Erythroblast (primary cell): Measurements from ENCODE around the gene ERAS.

Experiments used
- GATA1 ChIP-seq: IDR thresholded peaks from 2 replicates; pipeline ENCODE4 v1.6.1; 2011; ENCODE audit warnings: low read depth, mild to moderate bottlenecking, control low read depth, low read length, moderate library complexity
- POLR2A ChIP-seq: IDR thresholded peaks from 2 replicates; pipeline ENCODE4 v1.6.1; 2011; ENCODE audit warnings: mild to moderate bottlenecking, low read length

DNA sequence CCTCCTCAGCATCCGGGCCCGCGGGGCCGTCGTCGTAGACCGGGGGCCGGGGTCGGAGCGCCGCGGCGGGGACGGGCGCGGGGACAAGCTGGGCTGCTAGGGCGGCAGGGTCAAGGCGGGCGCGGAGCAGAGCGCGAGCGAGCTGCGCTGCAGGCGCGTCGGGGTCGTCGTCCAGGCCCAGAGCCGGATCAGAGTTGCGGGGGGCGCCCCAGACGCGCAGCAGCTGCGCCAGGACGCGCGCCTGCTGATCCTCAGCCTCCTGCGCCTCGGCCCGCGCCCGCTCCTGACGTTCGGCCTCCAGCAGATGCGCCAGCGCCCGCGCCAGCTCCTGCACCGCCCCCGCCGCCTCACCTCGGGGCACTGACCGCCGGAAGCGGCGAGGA lies 5.6 kb downstream of the ERAS start:
- TF ChIP-seq POLR2A (no peak), GATA1 (no peak)
